HepG2 (cell line): ENCODE results near the gene DAB2. TPM values are rescaled to one million over a fixed set of nuclear protein-coding genes. Genes with fewer than 3 reads are reported as not detected.

ENCODE experiments used
- ATAC-seq: fragments of 200-7000 bp; cut with Tn5 transposase; 3 replicates; pipeline ENCODE4 v1.9.1; 2020; ENCODE audit warnings: mild to moderate bottlenecking, moderate library complexity
- BruUV-seq: library from RNA; stranded (reverse); fragments of 400-500 nt; replicated peaks from 2 replicates; lab custom pipeline; 2021; lab: Mats Ljungman, UMichigan
- CTCF ChIA-PET: fragments of 300-600 bp; formaldehyde crosslinking; extraction: SDS; loops from one replicate; lab custom pipeline; 2021; ENCODE audit warnings: low total read pairs, inconsistent platforms, low intra/inter-chr PET ratio; lab: Yijun Ruan, JAX
- POLR2A ChIA-PET: fragments of 350-600 bp; sonication (Branson Sonifier 250); formaldehyde crosslinking; loops from one replicate; lab custom pipeline; 2020; ENCODE audit warnings: antibody characterized with exemption, inconsistent platforms; lab: Yijun Ruan, JAX
- DNase-seq: peaks from one replicate; pipeline ENCODE4 v3.0.0-alpha.2; 2015; ENCODE audit warnings: low spot score
- FAIRE-seq: peaks from 3 replicates; lab custom pipeline; 2011; peaks lifted over from hg19 to GRCh38; lab: Jason Lieb, UNC
- H2AFZ ChIP-seq: one replicate; pipeline ENCODE4 v1.6.1; 2011; ENCODE audit warnings: low read length, inconsistent platforms
- H3K27ac ChIP-seq: fragments of 300-600 bp; 3 replicates; pipeline ENCODE4 v1.8.0; 2011; ENCODE audit warnings: mixed run types, mild to moderate bottlenecking, mixed read lengths, low read length, inconsistent platforms; ENCODE audit not compliant: insufficient read depth; ENCODE audit errors: extremely low read length
- H3K27me3 ChIP-seq, 2 experiments: fragments of 200-600 bp in 1 of 2; 2 replicates in 1 of 2; 3 replicates in 1 of 2; pipeline versions ENCODE4 v1.6.0 to v1.8.0; 2011; ENCODE audit warnings: low read length in 2 of 2, mild to moderate bottlenecking in 2 of 2, moderate library complexity in 2 of 2, inconsistent platforms in 1 of 2; ENCODE audit not compliant: insufficient read depth in 2 of 2, control insufficient read depth in 1 of 2
- H3K36me3 ChIP-seq, 2 experiments: fragments of 200-600 bp in 1 of 2; replicated peaks in 1 of 2; 2 replicates in 1 of 2; 3 replicates in 1 of 2; pipeline versions ENCODE4 v1.5.1 to v1.8.0; 2011; ENCODE audit warnings: low read length in 2 of 2, inconsistent platforms in 1 of 2; ENCODE audit not compliant: insufficient read depth in 2 of 2, control insufficient read depth in 1 of 2
- H3K4me1 ChIP-seq: 2 replicates; pipeline ENCODE4 v1.5.1; 2012; ENCODE audit warnings: low read length, inconsistent platforms; ENCODE audit not compliant: insufficient read depth
- H3K4me2 ChIP-seq: 2 replicates; pipeline ENCODE4 v1.6.0; 2011; ENCODE audit warnings: low read depth, low read length, inconsistent platforms
- H3K4me3 ChIP-seq, 3 experiments: fragments of 200-600 bp in 1 of 3; sonication (generic), shearing (Covaris generic) in 1 of 3; replicated peaks in 1 of 3; 2 replicates each; pipeline ENCODE4 v1.5.1; 2011 to 2016; ENCODE audit warnings: low read length in 3 of 3, inconsistent platforms in 2 of 3, low read depth in 2 of 3, mild to moderate bottlenecking in 2 of 3, control low read depth in 1 of 3, mixed read lengths in 1 of 3; ENCODE audit not compliant: insufficient read depth in 1 of 3
- H3K79me2 ChIP-seq: one replicate; pipeline ENCODE4 v1.6.1; 2011; ENCODE audit warnings: low read length, inconsistent platforms; ENCODE audit not compliant: insufficient read depth
- H3K9ac ChIP-seq: 2 replicates; pipeline ENCODE4 v1.6.0; 2011; ENCODE audit warnings: mild to moderate bottlenecking, low read depth, low read length, inconsistent platforms; ENCODE audit not compliant: insufficient read depth
- H3K9me3 ChIP-seq: 2 replicates; pipeline ENCODE4 v1.5.1; 2012; ENCODE audit warnings: mild to moderate bottlenecking, low read length
- H4K20me1 ChIP-seq: 2 replicates; pipeline ENCODE4 v1.6.0; 2011; ENCODE audit warnings: inconsistent platforms, mild to moderate bottlenecking, low read length, moderate library complexity; ENCODE audit not compliant: insufficient read depth
- CERS6 ChIP-seq: sonication (generic); formaldehyde crosslinking; IDR thresholded peaks from 2 replicates; pipeline ENCODE4 v1.5.0; 2020; ENCODE audit warnings: missing genetic modification reagents
- CREB1 ChIP-seq, 2 experiments: fragments of 450-650 bp in 1 of 2; IDR thresholded peaks; 2 replicates each; pipeline ENCODE4 v1.6.1; 2016 to 2017; ENCODE audit warnings: control low read depth in 1 of 2, mild to moderate bottlenecking in 1 of 2, missing compliant biosample characterization in 1 of 2, missing genetic modification characterization in 1 of 2
- ZNF441 ChIP-seq: sonication (generic); formaldehyde crosslinking; IDR thresholded peaks from 2 replicates; pipeline ENCODE4 v1.7.0; 2021; ENCODE audit warnings: missing genetic modification reagents, borderline replicate concordance
- WGBS: methylation state at CpG from one replicate; pipeline ENCODE4 v1.1.6; 2017; ENCODE audit warnings: low lambda C conversion rate; 5-methylcytosine and 5-hydroxymethylcytosine counted together
- in situ Hi-C: cut with HindIII; loops from 2 replicates; pipeline ENCODE4 v1.10.0; 2017; ENCODE audit warnings: low pct_unique_long_range_greater_than_20kb; ENCODE audit not compliant: extremely low pct_ligation_motif_present
- intact Hi-C: fragments of 100-400 bp; cut with micrococcal nuclease; formaldehyde crosslinking; loops from one replicate; pipeline ENCODE4 v1.10.0; 2022; ENCODE audit not compliant: unreplicated experiment
- polyA plus RNA-seq, 8 experiments: library from polyadenylated mRNA; depleted of rRNA in 3 of 8; stranded (reverse) in 7 of 8; unstranded in 1 of 8; fragments of >200 nt; fragmentation: Illumina TruSeq in 4 of 8; extraction: Trizol in 4 of 8; gene quantifications; 2 replicates each; pipeline versions ENCODE4 v1.2.1 to v1.2.3, GENCODE V29; 2011 to 2016; ENCODE audit warnings: low read depth in 4 of 8, missing spikeins in 1 of 8, mixed read lengths in 1 of 8; ENCODE audit not compliant: insufficient read depth in 1 of 8
- total RNA-seq, 5 experiments: library from RNA; depleted of rRNA; stranded (reverse); fragments of >200 nt; fragmentation: Illumina TruSeq; extraction: Trizol; gene quantifications; 2 replicates each; pipeline ENCODE4 v1.2.3, GENCODE V29; 2016; ENCODE audit warnings: low read depth in 1 of 5
- TF ChIP-seq, protein P1 (sequence below): sonication (generic); formaldehyde crosslinking; IDR thresholded peaks from 2 replicates; pipeline ENCODE4 v1.9.0; 2021; ENCODE audit warnings: missing genetic modification reagents, borderline replicate concordance

The DAB2 gene
- total and polyA plus RNA-seq, 2 of the 13 experiments (the other 11 are each of a cell fraction or from before 2014, with no cell fraction given), result 6.4 to 6.5 TPM

DNA sequence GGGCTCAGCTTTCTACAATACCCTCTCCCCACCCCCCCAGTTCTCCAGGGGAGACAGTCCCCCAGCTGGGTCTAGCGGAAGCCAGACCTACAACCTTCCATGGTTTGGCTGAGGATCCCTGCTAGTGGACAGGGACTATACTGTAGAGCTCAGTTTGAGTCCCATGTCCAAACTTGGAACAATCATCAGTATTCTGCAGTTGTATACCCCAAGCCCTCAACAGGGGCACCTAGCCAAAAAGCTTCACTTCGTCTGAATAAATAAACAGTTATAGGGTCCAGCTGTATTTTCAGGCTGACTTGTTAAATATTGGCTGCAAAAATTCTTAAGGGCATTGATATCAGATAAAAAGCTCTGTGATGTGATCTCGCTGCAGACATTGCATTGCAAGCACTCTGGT, 45.1 kb downstream of the DAB2 start:
- no TSS peak for BruUV-seq
- no peak overlapping the region for H3K4me3 ChIP-seq
- H2AFZ ChIP-seq, result no peak overlapping the region
- FAIRE-seq (no peak), ATAC-seq (no peak), DNase-seq (no peak)
- no peaks in the 10 kb centered on the region for H3K9me3 ChIP-seq
- H3K27ac ChIP-seq, result no peak overlapping the region
- no peaks in the 10 kb centered on the region for H4K20me1 ChIP-seq
- no peaks in the 10 kb centered on the region for H3K79me2 ChIP-seq
- no peaks in the 10 kb centered on the region for H3K4me1 ChIP-seq
- ChIA-PET POLR2A (interaction anchor here (0.6 kb wide), 1 partner anchor 335 kb away, joined by 3 read pairs; no protein-coding TSS in a partner anchor), CTCF (interaction anchor here (0.8 kb wide), 1 partner anchor 168 kb away, joined by 3 read pairs; no protein-coding TSS in a partner anchor)
- H3K9ac ChIP-seq, result no peak overlapping the region
- intact Hi-C loops, result loop anchor here (10.0 kb wide), 1 partner anchor 235 kb away; no protein-coding TSS in a partner anchor
- H3K36me3 ChIP-seq, result peaks cover 9 to 17% of the 10 kb centered on the region in 2 experiments
- H3K4me2 ChIP-seq, result no peak overlapping the region
- H3K27me3 ChIP-seq, result no peaks in the 10 kb centered on the region
- 96% methylated on average over 3 of the region's 3 CpGs for WGBS
- TF ChIP-seq ZNF441 (CRISPR knock-in tag), result no peak
- TF ChIP-seq, protein P1, sequence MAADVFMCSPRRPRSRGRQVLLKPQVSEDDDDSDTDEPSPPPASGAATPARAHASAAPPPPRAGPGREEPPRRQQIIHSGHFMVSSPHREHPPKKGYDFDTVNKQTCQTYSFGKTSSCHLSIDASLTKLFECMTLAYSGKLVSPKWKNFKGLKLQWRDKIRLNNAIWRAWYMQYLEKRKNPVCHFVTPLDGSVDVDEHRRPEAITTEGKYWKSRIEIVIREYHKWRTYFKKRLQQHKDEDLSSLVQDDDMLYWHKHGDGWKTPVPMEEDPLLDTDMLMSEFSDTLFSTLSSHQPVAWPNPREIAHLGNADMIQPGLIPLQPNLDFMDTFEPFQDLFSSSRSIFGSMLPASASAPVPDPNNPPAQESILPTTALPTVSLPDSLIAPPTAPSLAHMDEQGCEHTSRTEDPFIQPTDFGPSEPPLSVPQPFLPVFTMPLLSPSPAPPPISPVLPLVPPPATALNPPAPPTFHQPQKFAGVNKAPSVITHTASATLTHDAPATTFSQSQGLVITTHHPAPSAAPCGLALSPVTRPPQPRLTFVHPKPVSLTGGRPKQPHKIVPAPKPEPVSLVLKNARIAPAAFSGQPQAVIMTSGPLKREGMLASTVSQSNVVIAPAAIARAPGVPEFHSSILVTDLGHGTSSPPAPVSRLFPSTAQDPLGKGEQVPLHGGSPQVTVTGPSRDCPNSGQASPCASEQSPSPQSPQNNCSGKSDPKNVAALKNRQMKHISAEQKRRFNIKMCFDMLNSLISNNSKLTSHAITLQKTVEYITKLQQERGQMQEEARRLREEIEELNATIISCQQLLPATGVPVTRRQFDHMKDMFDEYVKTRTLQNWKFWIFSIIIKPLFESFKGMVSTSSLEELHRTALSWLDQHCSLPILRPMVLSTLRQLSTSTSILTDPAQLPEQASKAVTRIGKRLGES, result no peak
- TF ChIP-seq CERS6 (CRISPR knock-in tag), result no peak
- TF ChIP-seq CREB1 (IDR thresholded peaks at IDR 0.05), result no peak
- no peak for TF ChIP-seq CREB1 (CRISPR knock-in tag; IDR thresholded peaks at IDR 0.05)
- in situ Hi-C loops, result loop anchor here (5.0 kb wide), 1 partner anchor 168 kb away; no protein-coding TSS in a partner anchor
